K562 (cell line): ENCODE measurements around the gene HAUS7. TPM values are rescaled to one million over a fixed set of nuclear protein-coding genes. Genes with fewer than 3 reads are reported as not detected.

Experiments
- ATAC-seq: fragments of 200-7000 bp; cut with Tn5 transposase; 3 replicates; pipeline ENCODE4 v1.9.1; 2020; ENCODE audit warnings: moderate library complexity
- BruUV-seq: library from RNA; stranded (reverse); fragments of 400-500 nt; replicated peaks from 2 replicates; lab custom pipeline; 2021; lab: Mats Ljungman, UMichigan
- CTCF ChIA-PET: fragments of 300-600 bp; formaldehyde crosslinking; extraction: SDS; loops from one replicate; lab custom pipeline; 2021; ENCODE audit warnings: low intra/inter-chr PET ratio; lab: Yijun Ruan, JAX
- POLR2A ChIA-PET: fragments of 300-600, 350-650 bp; sonication (Branson Sonifier 250); formaldehyde crosslinking; extraction: SDS; loops from one replicate; lab custom pipeline; 2021; ENCODE audit warnings: antibody characterized with exemption, inconsistent platforms; lab: Yijun Ruan, JAX
- DNase-seq, 4 experiments: peaks; one replicate each; pipeline versions ENCODE4 v3.0.0 to v3.0.0-alpha.2; 2011 to 2018; ENCODE audit warnings: low spot score in 3 of 4, mixed read lengths in 3 of 4; ENCODE audit errors: extremely low read depth in 1 of 4
- FAIRE-seq: peaks from 2 replicates; lab custom pipeline; 2011; peaks lifted over from hg19 to GRCh38; lab: Jason Lieb, UNC
- H2AFZ ChIP-seq: 2 replicates; pipeline ENCODE4 v1.6.0; 2011; ENCODE audit warnings: low read depth, low read length, control low read depth, inconsistent platforms
- H3K27ac ChIP-seq: fragments of 200-600 bp; 3 replicates; pipeline ENCODE4 v1.8.0; 2011; ENCODE audit warnings: low read depth, mild to moderate bottlenecking, control low read depth, inconsistent platforms, low read length, moderate library complexity, mixed read lengths; ENCODE audit errors: extremely low read depth
- H3K27me3 ChIP-seq, 2 experiments: fragments of 300-600 bp in 1 of 2; 2 replicates in 1 of 2; 3 replicates in 1 of 2; pipeline versions ENCODE4 v1.6.0 to v1.8.0; 2011; ENCODE audit warnings: inconsistent platforms in 2 of 2, low read length in 2 of 2, mild to moderate bottlenecking in 1 of 2, mixed read lengths in 1 of 2, moderate library complexity in 1 of 2; ENCODE audit not compliant: control insufficient read depth in 2 of 2, insufficient read depth in 2 of 2
- H3K36me3 ChIP-seq: fragments of 300-600 bp; 3 replicates; pipeline ENCODE4 v1.8.0; 2011; ENCODE audit warnings: mild to moderate bottlenecking, low read length, inconsistent platforms; ENCODE audit not compliant: control insufficient read depth, insufficient read depth
- H3K4me1 ChIP-seq, 2 experiments: fragments of 200-600 bp in 1 of 2; replicated peaks in 1 of 2; 2 replicates in 1 of 2; 3 replicates in 1 of 2; pipeline versions ENCODE4 v1.5.1 to v1.8.0; 2011; ENCODE audit warnings: inconsistent platforms in 2 of 2, low read length in 2 of 2, mild to moderate bottlenecking in 1 of 2, mixed read lengths in 1 of 2, moderate library complexity in 1 of 2; ENCODE audit not compliant: control insufficient read depth in 2 of 2, insufficient read depth in 2 of 2
- H3K4me2 ChIP-seq: 2 replicates; pipeline ENCODE4 v1.6.1; 2011; ENCODE audit warnings: low read length, control low read depth, inconsistent platforms, mixed read lengths; ENCODE audit not compliant: insufficient read depth
- H3K4me3 ChIP-seq: fragments of 200-600 bp; sonication (generic), shearing (Covaris generic); 2 replicates; pipeline ENCODE4 v1.5.1; 2016; ENCODE audit warnings: control low read depth, inconsistent platforms
- H3K79me2 ChIP-seq: fragments of 200-600 bp; 3 replicates; pipeline ENCODE4 v1.8.0; 2011; ENCODE audit warnings: low read length, inconsistent platforms; ENCODE audit not compliant: control insufficient read depth, insufficient read depth
- H3K9ac ChIP-seq, 2 experiments: 2 replicates each; pipeline versions ENCODE4 v1.6.0 to v1.6.1; 2011; ENCODE audit warnings: low read depth in 2 of 2, low read length in 2 of 2, control low read depth in 1 of 2, inconsistent platforms in 1 of 2, mild to moderate bottlenecking in 1 of 2, mixed read lengths in 1 of 2; ENCODE audit not compliant: insufficient read depth in 1 of 2
- H3K9me1 ChIP-seq: one replicate; pipeline ENCODE4 v1.6.0; 2011; ENCODE audit warnings: inconsistent platforms, mild to moderate bottlenecking, low read length, moderate library complexity; ENCODE audit not compliant: control insufficient read depth, insufficient read depth
- H3K9me3 ChIP-seq: replicated peaks from 2 replicates; pipeline ENCODE4 v1.5.1; 2011; ENCODE audit warnings: low read depth, low read length, inconsistent platforms; ENCODE audit not compliant: control insufficient read depth, insufficient read depth
- H4K20me1 ChIP-seq: replicated peaks from 2 replicates; pipeline ENCODE4 v1.6.1; 2011; ENCODE audit warnings: low read length, inconsistent platforms, mixed read lengths; ENCODE audit not compliant: control insufficient read depth, insufficient read depth
- CHAMP1 ChIP-seq: fragments of 450-650 bp; IDR thresholded peaks from 2 replicates; pipeline ENCODE4 v1.6.1; 2016; ENCODE audit warnings: mild to moderate bottlenecking
- EHMT2 ChIP-seq: fragments of 450-650 bp; IDR thresholded peaks from 2 replicates; pipeline ENCODE4 v1.6.1; 2018; ENCODE audit warnings: antibody characterized with exemption
- PTBP1 ChIP-seq: fragments of 200-400 bp; formaldehyde crosslinking; IDR thresholded peaks from 2 replicates; pipeline ENCODE4 v1.6.1; 2017; ENCODE audit warnings: low read depth, low read length
- WGBS: fragments of 100-300 bp; shearing (Covaris generic); methylation state at CpG from one replicate; pipeline ENCODE4 v1.1.6; 2016; ENCODE audit warnings: low coverage, mixed read lengths; ENCODE audit not compliant: insufficient coverage; ENCODE audit errors: missing lambda C conversion rate; 5-methylcytosine and 5-hydroxymethylcytosine counted together
- in situ Hi-C: fragments of 300-500 bp; cut with MboI; formaldehyde crosslinking; loops from 4 replicates; pipeline ENCODE4 v1.15.0; 2018; ENCODE audit warnings: inconsistent platforms, mixed read lengths
- intact Hi-C: fragments of 100-400 bp; cut with micrococcal nuclease; formaldehyde crosslinking; loops from 2 replicates; pipeline ENCODE4 v1.14.2; 2022
- polyA plus RNA-seq, 8 experiments: library from polyadenylated mRNA; depleted of rRNA in 4 of 8; stranded (reverse) in 5 of 8; unstranded in 3 of 8; fragments of >200 nt; fragmentation: Nextera tagmentation in 2 of 8; fragmentation: Illumina TruSeq in 1 of 8; extraction: Ambion mirVana in 2 of 8; extraction: Trizol in 1 of 8; gene quantifications; 2 replicates each; pipeline versions ENCODE4 v1.2.1 to v1.2.3, GENCODE V29; 2011 to 2014; ENCODE audit warnings: inconsistent platforms in 1 of 8, missing spikeins in 1 of 8
- total RNA-seq, 7 experiments: library from RNA; depleted of rRNA in 6 of 7; stranded (reverse); fragments of >200 nt in 6 of 7; fragmentation: Illumina TruSeq in 2 of 7; extraction: Trizol in 2 of 7; gene quantifications; 2 replicates each; pipeline versions ENCODE4 v1.2.1 to v1.2.3, GENCODE V29; 2011 to 2021; ENCODE audit warnings: low replicate concordance in 1 of 7
- TF ChIP-seq, protein P1 (sequence below): fragments of 250-450 bp; sonication (Bioruptor Pico); IDR thresholded peaks from 2 replicates; pipeline ENCODE4 v1.5.0; 2022; ENCODE audit warnings: mild to moderate bottlenecking

The HAUS7 gene
- total and polyA plus RNA-seq, 9 of the 15 experiments (the other 6 are each of a cell fraction or from before 2014, with no cell fraction given): 10.0 to 94.9 (median 48.8) TPM

DNA sequence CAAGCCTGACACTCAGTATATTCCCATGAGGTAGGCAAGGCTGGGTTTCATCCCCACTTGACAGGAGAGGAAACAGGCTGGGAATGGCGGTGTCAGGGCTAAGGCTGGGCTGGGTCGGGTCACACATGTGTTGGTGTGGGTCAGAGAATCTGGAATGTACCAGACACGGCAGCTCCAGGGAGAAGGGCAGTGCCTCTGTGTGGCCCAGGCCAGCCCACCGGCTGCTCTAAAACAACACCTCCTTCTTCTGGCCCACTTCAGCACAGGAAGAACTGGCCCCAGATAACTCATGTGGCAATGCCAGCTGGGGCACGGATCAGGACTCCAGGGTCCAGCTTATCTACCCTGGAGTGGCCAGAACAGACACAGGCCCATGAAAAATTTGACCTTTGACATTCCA is 6.3 kb downstream of the HAUS7 start:
- Histone ChIP-seq H3K79me2 (peaks cover 17% of the 10 kb centered on the region), H3K9me3 (no peaks in the 10 kb centered on the region), H3K36me3 (peaks cover 92% of the 10 kb centered on the region), H3K27ac (no peak overlapping the region), H2AFZ (no peak overlapping the region), H3K4me1 (peaks cover 0 to 13% of the 10 kb centered on the region in 2 experiments; a peak in 2 of 5 replicates), H3K9me1 (peaks cover 3% of the 10 kb centered on the region), H3K4me2 (no peak overlapping the region), H3K9ac (no peak overlapping the region; a peak in 1 of 4 replicates), H3K27me3 (no peaks in the 10 kb centered on the region)
- FAIRE-seq (no peak), ATAC-seq (no peak), DNase-seq (no peak)
- 80% methylated on average over 5 of the region's 5 CpGs for WGBS
- intact Hi-C loops (no loop called here), in situ Hi-C loops (no loop called here)
- BruUV-seq: no TSS peak
- ChIA-PET POLR2A (interaction anchor here (1.1 kb wide), 1 partner anchor 13 kb away, joined by 3 read pairs; no protein-coding TSS in a partner anchor), CTCF (no interaction called here)
- no peak for TF ChIP-seq CHAMP1
- TF ChIP-seq PTBP1: no peak
- TF ChIP-seq, protein P1, sequence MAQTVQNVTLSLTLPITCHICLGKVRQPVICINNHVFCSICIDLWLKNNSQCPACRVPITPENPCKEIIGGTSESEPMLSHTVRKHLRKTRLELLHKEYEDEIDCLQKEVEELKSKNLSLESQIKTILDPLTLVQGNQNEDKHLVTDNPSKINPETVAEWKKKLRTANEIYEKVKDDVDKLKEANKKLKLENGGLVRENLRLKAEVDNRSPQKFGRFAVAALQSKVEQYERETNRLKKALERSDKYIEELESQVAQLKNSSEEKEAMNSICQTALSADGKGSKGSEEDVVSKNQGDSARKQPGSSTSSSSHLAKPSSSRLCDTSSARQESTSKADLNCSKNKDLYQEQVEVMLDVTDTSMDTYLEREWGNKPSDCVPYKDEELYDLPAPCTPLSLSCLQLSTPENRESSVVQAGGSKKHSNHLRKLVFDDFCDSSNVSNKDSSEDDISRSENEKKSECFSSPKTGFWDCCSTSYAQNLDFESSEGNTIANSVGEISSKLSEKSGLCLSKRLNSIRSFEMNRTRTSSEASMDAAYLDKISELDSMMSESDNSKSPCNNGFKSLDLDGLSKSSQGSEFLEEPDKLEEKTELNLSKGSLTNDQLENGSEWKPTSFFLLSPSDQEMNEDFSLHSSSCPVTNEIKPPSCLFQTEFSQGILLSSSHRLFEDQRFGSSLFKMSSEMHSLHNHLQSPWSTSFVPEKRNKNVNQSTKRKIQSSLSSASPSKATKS (CRISPR knock-in tag): no peak
- TF ChIP-seq EHMT2: no peak
- TF ChIP-seq, all 486 proteins: peak for 0
- Histone ChIP-seq H3K4me3 (no peak overlapping the region), H4K20me1 (peaks cover 11% of the 10 kb centered on the region; the same call in 1 of the 2 replicates)
